Activated CD4-positive, alpha-beta T cell treated with anti-CD3 and anti-CD28 coated beads for 36 hours (primary cell): ENCODE measurements around the gene SIX4. TPM values are rescaled to one million over a fixed set of nuclear protein-coding genes. Genes with fewer than 3 reads are reported as not detected.

ENCODE experiments used
- total RNA-seq, 2 experiments: library from RNA; stranded (reverse); gene quantifications; one replicate each; pipeline ENCODE4 v1.2.3, GENCODE V29; 2021

SIX4 gene
- total RNA-seq, 2 experiments from 2014 or later = 0.11 TPM; not detected in 1

Other genes starting within 250 kb of the SIX4 start
- gene C14orf39, start 238.3 kb downstream of the SIX4 start, total RNA-seq = not detected
- gene SIX6, start 215.2 kb downstream of the SIX4 start, total RNA-seq = not detected
- not detected for gene SIX1, start 74.9 kb downstream of the SIX4 start, total RNA-seq
- gene MNAT1, start 10.4 kb upstream of the SIX4 start, total RNA-seq = 10 to 100 TPM; 36.2 to 40.3 TPM